HG02763 (cell line): ENCODE results near the gene FPGT.
"Not testable (repeated sequence)": the region's sequence is repeated elsewhere in the genome, so short reads cannot be mapped to it uniquely, and the experiment has no call there.

Experiments
- ATAC-seq: cut with Tn5 transposase; IDR thresholded peaks from one replicate; pipeline ENCODE4 v1.9.1; 2021; ENCODE audit warnings: mild to moderate bottlenecking, moderate library complexity; ENCODE audit not compliant: unreplicated experiment

Gene FPGT

GRCh38 chr1:74253243-74253824, 55.3 kb downstream of the FPGT start:
- not testable (repeated sequence) for ATAC-seq
